Esophagus muscularis mucosa (tissue), 4 donors: ENCODE results near the gene TMIGD2. TPM values are rescaled to one million over a fixed set of nuclear protein-coding genes. Genes with fewer than 3 reads are reported as not detected.

ENCODE experiments used
- DNase-seq: peaks from one replicate; pipeline ENCODE4 v3.0.0-alpha.2; 2017; ENCODE audit errors: extremely low spot score
- H3K27ac ChIP-seq, 4 donors: fragments of 200-600 bp; sonication (generic); replicated peaks in 1 of 4; 1 replicate in 3 of 4; 2 replicates in 1 of 4; pipeline ENCODE4 v1.5.1; 2016 to 2019; ENCODE audit warnings: mild to moderate bottlenecking in 1 of 4
- H3K27me3 ChIP-seq, 4 donors: fragments of 200-600 bp; sonication (generic); one replicate each; pipeline versions ENCODE4 v1.5.1 to v1.6.0; 2016 to 2019
- H3K36me3 ChIP-seq, 4 donors: fragments of 200-600 bp; sonication (generic); one replicate each; pipeline ENCODE4 v1.5.1; 2016 to 2019
- H3K4me1 ChIP-seq, 4 donors: fragments of 200-600 bp; sonication (generic); one replicate each; pipeline ENCODE4 v1.5.1; 2016 to 2019
- H3K4me3 ChIP-seq, 4 donors: fragments of 200-600 bp; sonication (generic); 1 replicate in 2 of 4; 2 replicates in 2 of 4; pipeline ENCODE4 v1.5.1; 2016 to 2019; ENCODE audit warnings: mild to moderate bottlenecking in 4 of 4, moderate library complexity in 1 of 4
- H3K9me3 ChIP-seq, 4 donors: fragments of 200-600 bp; sonication (generic); 1 replicate in 3 of 4; 2 replicates in 1 of 4; pipeline ENCODE4 v1.5.1; 2016 to 2019
- CTCF ChIP-seq, 3 experiments: fragments of 200-600 bp in 2 of 3; fragments of 450-650 bp in 1 of 3; sonication (generic) in 2 of 3; IDR thresholded peaks; one replicate each; pipeline ENCODE4 v1.5.1; 2017 to 2019; ENCODE audit warnings: antibody characterized with exemption in 3 of 3, mild to moderate bottlenecking in 2 of 3, moderate library complexity in 1 of 3
- EP300 ChIP-seq: sonication (generic); formaldehyde crosslinking; IDR thresholded peaks from one replicate; pipeline ENCODE4 v1.6.1; 2017; ENCODE audit warnings: antibody characterized with exemption
- POLR2A ChIP-seq: fragments of 450-650 bp; IDR thresholded peaks from one replicate; pipeline ENCODE4 v1.6.1; 2017; ENCODE audit warnings: antibody characterized with exemption, moderate library complexity, mild to moderate bottlenecking, low read depth
- POLR2AphosphoS5 ChIP-seq, 2 donors: sonication (generic); formaldehyde crosslinking; IDR thresholded peaks; one replicate each; pipeline ENCODE4 v1.6.1; 2017; ENCODE audit warnings: antibody characterized with exemption in 2 of 2
- WGBS: methylation state at CpG from one replicate; pipeline ENCODE4 v1.1.5; 2018; 5-methylcytosine and 5-hydroxymethylcytosine counted together
- intact Hi-C: fragments of 100-400 bp; cut with DNase I; formaldehyde crosslinking; loops from one replicate; pipeline ENCODE4 v1.15.1; 2023
- total RNA-seq, 4 donors: library from RNA; depleted of rRNA; stranded (reverse); fragments of >200 nt; gene quantifications; one replicate each; pipeline versions ENCODE4 v1.1.0 to v1.2.1, GENCODE V29; 2016

TMIGD2 gene
- total RNA-seq, 4 donors from 2014 or later: not detected

DNA sequence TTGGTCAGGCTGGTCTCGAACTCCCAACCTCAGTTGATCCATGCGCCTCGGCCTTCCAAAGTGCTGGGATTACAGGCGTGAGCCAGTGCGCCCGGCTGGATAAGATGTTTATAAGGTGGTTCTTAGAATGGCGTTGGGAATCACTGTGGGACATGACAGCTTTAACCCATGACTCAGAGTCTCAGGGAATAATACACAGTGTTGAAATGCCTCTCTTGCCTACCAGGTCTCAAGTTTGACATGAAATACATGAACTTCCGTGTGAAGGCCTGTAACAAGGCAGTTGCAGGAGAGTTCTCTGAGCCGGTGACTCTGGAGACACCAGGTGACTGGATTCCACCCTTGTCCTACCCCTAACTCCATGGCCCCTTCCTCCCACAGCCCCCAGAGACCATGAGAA, 14.8 kb upstream of the TMIGD2 start:
- Histone ChIP-seq H3K27ac (no peak overlapping the region), H3K27me3 (peaks cover 0 to 30% (median 0%) of the 10 kb centered on the region in 4 donors), H3K9me3 (no peaks in the 10 kb centered on the region), H3K4me1 (peaks cover 0 to 4% (median 0%) of the 10 kb centered on the region in 4 donors), H3K36me3 (no peaks in the 10 kb centered on the region), H3K4me3 (no peak overlapping the region)
- TF ChIP-seq POLR2A (no peak), CTCF (IDR thresholded peaks at IDR 0.05) (no peak), EP300 (no peak), POLR2AphosphoS5 (IDR thresholded peaks at IDR 0.05) (no peak)
- 80% methylated on average over 7 of the region's 9 CpGs for WGBS
- no peak for DNase-seq
- intact Hi-C loops: no loop called here

- intact Hi-C loops: no loop called here
- peaks cover 0 to 4% (median 0%) of the 10 kb centered on the region in 4 donors for H3K4me1 ChIP-seq
- TF ChIP-seq CTCF (IDR thresholded peaks at IDR 0.05): no peak
- no peak for TF ChIP-seq POLR2AphosphoS5 (IDR thresholded peaks at IDR 0.05)
- no peak for TF ChIP-seq POLR2A
- no peak for TF ChIP-seq EP300
- H3K9me3 ChIP-seq: no peaks in the 10 kb centered on the region
- no peaks in the 10 kb centered on the region for H3K36me3 ChIP-seq
- H3K27me3 ChIP-seq: peaks cover 0 to 30% (median 0%) of the 10 kb centered on the region in 4 donors
- no peak for DNase-seq
- no peak overlapping the region for H3K4me3 ChIP-seq
- no peak overlapping the region for H3K27ac ChIP-seq
- WGBS: 51% methylated on average over 12 of the region's 12 CpGs
Measured at GRCh38 chr19:4313847-4314490, 11.8 kb upstream of the TMIGD2 start.

DNA sequence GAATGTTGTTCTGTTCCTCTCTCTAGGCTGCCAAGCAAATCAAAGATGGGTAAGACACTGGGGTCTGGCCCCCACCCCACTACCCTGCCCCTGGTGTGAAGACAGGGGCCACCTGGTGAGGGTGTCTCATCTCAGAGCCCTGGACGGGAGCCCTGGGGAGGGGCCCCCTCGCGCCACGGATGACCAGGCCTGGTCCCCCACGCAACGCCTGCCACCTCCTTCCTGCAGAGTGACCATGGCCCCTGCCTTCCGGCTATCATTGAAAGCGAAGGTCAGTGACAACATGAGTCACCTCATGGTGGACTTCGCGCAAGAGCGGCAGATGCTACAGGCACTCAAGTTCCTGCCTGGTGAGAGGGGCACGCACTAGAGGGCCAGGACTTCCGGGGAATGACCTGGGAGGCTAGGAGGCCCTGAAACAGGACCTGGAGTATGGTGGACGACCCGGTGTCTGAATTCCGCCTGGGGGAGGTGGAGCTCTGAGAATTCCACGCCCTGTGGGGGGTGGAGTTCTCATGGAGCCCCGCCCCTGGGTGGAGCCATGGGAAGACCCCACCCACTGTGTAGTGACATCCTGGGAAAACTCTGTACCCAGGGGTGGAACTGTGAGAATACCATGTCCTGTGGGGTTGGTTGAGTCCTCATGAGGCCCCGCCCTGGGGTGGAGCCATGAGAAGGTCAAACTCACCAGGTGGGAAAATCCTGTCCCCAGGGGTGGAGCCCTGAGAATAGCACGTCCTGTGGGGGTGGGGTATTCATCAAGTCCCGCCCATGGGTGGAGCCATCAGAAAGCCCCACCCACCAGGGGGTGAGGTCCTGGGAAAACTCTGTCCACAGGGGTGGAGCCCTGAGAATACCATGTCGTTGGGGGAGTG, 8.3 kb upstream of the TMIGD2 start:
- Histone ChIP-seq H3K27me3 (peaks cover 0 to 15% (median under 1%) of the 10 kb centered on the region in 4 donors), H3K27ac (no peak overlapping the region), H3K36me3 (no peaks in the 10 kb centered on the region), H3K4me3 (no peak overlapping the region), H3K9me3 (no peaks in the 10 kb centered on the region), H3K4me1 (peaks cover 0 to 4% (median 0%) of the 10 kb centered on the region in 4 donors)
- intact Hi-C loops: no loop called here
- DNase-seq: no peak
- WGBS: 95% methylated on average over 11 of the region's 22 CpGs
- no peak for TF ChIP-seq CTCF (IDR thresholded peaks at IDR 0.05)

DNA sequence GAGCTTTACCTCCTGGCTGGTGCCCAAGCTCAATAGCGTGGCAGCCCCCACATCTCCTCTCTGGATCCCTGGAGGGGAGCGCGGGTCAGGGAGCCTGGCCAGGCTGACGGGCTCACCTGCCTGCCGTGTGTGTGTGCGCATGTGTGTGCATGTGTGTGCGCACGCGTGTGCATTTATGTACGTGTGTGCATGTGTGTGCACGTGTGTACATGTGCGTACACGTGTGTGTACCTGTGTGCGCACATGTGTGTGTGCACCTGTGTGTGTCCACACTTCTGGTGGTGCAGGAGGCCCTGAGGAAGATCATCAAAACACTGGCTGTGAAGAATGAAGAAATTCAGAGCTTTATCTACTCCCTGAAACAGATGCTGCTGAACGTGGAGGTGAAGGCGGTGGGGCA, 3.5 kb upstream of the TMIGD2 start:
- intact Hi-C loops: no loop called here
- H3K4me3 ChIP-seq: no peak overlapping the region
- H3K27me3 ChIP-seq: peaks cover 0 to 50% (median 19%) of the 10 kb centered on the region in 4 donors
- no peaks in the 10 kb centered on the region for H3K36me3 ChIP-seq
- TF ChIP-seq POLR2A: no peak
- TF ChIP-seq EP300: no peak
- no peak for TF ChIP-seq CTCF (IDR thresholded peaks at IDR 0.05)
- no peak for TF ChIP-seq POLR2AphosphoS5 (IDR thresholded peaks at IDR 0.05)
- H3K27ac ChIP-seq: no peak overlapping the region
- 81% methylated on average over 16 of the region's 16 CpGs for WGBS
- H3K4me1 ChIP-seq: peaks cover 0 to 8% (median 7%) of the 10 kb centered on the region in 4 donors
- no peaks in the 10 kb centered on the region for H3K9me3 ChIP-seq
- DNase-seq: no peak
